Ramos (cell line): Measurements from ENCODE around the gene ACSM5.
"Not testable (repeated sequence)": the region's sequence is repeated elsewhere in the genome, so short reads cannot be mapped to it uniquely, and the experiment has no call there.

Experiments used
- in situ Hi-C: fragments of 300-500 bp; cut with MboI; formaldehyde crosslinking; loops from one replicate; pipeline ENCODE4 v1.14.3; 2022; ENCODE audit warnings: low sequenced_read_pairs; ENCODE audit not compliant: unreplicated experiment

The ACSM5 gene

DNA sequence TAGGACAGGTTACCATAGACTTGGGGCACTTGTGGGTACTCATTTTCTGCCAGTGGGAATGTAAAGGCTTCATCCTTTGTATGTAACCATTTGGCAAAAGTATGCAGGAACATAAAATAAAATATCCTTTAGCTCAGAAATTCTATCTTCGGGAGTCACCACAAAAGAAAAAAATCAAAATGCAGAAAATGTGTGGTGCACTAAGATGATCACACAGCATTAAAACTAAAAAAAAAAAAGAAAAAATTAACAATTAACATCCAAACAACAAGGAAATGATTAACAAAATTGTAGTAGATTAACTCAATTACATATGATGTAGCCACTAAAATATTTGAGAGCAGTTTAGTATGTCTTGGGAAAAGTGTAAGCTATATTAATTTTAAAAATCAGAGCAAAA, 31.4 kb downstream of the ACSM5 start:
- in situ Hi-C loops = not testable (repeated sequence)

DNA sequence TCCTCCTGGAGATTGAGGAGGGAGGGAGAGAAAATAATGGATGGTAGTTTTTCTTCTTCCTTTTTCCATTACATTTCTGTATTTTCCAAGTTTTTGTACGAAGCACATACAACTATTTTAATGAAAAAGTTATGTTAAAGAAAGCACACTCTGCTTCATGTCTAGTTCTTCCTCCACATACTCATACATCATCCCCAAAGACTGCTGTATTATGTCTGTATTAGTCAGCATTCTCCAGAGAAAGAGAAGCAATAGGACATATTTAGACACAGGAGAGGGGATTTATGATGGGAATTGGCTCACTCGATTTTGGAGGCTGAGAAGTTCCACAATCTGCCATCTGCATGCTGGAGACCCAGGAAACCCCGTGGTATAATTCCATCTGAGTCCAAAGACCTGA, 31.9 kb downstream of the ACSM5 start:
- in situ Hi-C loops = no loop called here

DNA sequence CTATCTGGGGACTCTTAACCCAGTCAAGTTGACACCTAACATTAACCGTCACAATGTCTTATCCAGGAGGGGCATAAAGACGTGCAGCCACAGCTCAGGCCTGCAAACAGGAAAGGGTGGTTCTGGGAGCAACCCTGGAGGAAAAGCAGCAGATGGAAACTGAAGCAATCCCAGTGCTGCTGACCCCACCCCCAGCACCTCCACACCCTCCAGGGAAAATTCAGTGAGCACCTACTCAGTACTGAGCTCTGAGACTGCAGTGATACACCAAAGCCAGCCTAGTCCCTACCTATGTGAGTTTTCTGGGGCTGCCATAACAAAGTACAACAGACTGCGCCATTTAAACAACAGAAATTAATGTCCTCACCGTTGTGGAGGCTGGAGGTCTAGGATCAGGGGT, 32.5 kb downstream of the ACSM5 start:
- in situ Hi-C loops = not testable (repeated sequence)

DNA sequence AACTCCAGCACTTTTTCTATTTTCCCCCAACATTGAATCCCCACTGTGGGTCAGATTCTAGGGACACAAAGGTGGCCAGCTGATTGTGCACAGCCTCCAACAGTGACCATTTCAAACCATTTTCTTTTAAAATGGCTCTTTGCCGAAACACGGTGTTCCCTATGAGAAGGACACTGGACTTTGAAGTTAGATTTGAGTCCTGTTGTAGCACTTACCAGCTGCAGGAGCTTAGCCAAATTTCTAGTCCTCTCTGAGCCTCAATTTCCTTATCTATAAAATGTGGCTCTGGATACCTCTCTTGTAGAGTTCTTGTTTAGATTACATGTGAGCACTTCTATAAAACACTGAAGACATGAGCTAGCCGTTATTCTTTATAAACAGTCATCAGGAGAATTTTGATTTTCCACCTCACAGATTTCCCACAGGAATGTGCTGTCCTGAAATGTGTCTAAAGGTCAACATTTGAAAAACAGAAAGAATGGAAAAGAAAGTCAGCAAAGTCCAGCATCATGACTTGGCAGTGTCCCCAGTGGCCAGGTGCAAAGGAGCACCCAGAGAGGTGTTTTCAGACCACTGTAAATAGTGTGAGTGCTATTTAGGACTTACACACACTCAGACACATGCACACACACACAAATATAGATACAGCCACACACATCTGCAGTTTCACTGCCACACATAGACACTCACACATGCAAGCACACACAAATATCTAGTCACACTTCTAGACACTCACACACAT, 37.5 kb downstream of the ACSM5 start:
- in situ Hi-C loops = not testable (repeated sequence)

DNA sequence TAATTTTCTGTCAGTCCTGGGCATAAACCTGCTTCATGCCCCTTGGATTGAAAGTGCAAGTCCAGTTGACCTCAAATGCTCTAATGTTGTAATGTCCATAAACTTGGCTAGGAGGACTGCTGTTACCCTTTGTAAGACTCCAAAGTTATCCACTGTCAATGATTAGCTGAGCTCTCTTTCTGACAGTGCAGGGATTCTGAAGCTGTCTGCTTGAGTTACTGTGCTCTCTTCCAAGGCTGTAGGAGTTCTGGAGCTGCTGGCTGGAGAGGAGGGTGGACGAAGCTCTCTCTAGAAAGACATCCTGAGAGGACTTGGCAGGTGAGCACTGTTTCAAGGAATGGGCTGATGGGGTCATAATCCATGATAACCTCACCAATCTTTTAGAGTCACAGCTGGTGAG, 42.0 kb downstream of the ACSM5 start, which contains the start of gene ACSM2A:
ACSM2A (plus strand) TSS at position 158 of the 400 bp plus-strand sequence. CDS start 8,594 bp downstream, outside the sequence.
- in situ Hi-C loops = not testable (repeated sequence)

DNA sequence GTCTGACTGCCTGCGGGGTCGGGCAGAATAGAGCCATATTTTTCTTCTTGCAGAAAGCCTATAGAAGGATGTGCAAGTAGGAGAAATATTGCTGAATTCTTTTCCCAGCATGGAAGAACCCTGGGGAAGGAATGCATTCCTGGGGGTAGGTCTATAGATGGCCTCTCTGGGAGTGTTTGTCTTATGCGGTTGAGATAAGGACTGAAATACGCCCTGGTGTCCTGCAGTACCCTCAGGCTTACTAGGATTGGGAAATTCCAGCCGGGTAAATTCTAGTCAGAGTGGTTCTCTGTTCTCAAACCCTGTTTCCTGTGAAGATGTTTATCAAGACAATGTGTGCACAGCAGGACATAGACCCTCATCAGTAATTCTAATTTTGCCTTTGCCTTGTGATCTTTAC, 44.3 kb downstream of the ACSM5 start:
- in situ Hi-C loops = not testable (repeated sequence)

DNA sequence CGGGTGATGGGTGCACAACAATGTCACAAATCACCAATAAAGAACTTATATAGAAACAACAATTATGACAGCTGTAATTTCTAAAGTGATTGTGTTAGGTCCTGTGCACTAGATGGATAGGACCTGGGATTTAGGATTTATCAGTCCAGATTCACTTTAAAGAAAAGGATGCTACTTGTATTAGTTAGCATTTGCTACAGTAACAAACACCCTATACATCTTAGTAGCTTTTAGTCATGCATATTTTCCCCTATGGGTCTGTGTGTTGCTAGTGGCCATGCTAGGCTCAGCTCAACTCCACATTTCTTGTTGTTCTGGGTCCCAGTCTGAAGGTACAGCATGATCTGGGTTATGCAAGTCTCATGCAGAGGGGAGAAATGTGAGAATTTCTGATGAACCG, 49.9 kb downstream of the ACSM5 start:
- in situ Hi-C loops = not testable (repeated sequence)

DNA sequence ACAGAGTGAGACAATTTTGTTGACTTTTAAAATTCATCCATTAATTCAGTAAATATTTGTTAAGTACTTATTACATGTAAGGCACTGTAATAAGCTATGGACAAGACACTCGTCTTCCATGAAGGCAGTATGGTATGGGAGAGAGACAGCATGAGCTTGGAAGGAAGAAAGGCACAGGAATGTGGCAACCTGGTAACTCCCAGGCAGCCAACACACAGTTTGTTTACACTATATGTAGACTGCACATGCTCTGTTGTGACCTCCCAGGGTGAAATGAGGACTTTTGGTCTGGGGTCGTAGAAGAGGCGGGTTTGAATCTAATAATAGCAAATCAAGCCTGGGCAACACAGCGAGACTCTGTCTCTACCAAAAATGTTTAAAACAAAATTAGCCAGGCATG, 51.0 kb downstream of the ACSM5 start:
- in situ Hi-C loops = not testable (repeated sequence)

DNA sequence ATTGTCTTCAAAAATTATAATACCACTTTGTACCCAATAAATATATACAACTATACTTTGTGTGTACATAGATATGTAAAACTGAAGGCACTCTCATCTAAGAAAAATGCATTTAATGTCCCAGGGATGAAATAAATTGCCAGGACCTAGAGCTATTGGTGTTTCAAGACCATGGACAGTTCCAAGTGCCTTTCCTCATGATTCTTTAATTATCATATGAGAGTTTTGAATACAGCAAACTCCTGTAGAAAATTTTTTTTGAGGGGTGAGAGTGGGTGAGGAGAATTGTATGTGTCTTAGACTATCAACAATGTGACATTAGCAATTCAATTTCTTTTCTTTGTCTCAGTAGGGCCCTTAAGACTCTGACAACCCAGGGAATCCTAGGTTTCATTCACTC, 59.6 kb downstream of the ACSM5 start:
- in situ Hi-C loops = not testable (repeated sequence)

DNA sequence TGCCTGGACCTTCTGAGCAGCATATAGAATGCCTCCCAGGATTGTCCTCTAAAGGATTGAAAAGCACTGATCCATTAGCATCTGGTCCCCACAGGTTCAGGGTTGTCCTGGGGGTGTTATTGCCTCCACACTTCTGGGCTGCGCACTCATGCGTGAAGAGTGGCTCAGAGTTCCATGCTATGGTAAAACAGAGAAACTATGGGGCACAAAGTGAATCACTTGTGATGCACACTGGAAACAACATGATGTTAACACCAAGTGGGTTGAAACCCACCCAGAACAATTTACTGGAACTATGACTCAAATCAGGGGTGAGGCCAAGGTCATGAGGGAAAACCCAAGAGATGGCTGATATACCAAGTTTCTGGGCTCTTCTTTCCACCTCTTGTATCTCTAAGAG, 60.6 kb downstream of the ACSM5 start:
- in situ Hi-C loops = not testable (repeated sequence)

DNA sequence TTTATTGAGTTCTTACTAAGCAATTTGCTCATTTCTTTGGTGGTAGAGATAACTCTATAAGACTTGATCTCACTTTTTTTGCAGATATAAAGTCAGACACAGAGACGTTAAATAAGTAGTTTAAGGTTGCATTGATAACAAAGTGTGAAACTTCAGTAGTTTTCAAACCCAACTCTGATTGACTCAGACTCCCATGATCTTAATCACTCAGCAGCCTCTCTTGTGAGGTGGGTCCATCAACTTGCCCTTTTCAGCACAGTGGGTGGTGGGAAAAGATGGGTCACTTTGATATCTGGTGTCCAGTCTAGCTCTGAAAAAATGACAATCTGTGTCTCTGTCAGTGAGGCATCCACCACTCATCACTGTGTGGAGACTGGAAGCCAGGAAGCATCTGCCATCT, 61.4 kb downstream of the ACSM5 start:
- in situ Hi-C loops = not testable (repeated sequence)

DNA sequence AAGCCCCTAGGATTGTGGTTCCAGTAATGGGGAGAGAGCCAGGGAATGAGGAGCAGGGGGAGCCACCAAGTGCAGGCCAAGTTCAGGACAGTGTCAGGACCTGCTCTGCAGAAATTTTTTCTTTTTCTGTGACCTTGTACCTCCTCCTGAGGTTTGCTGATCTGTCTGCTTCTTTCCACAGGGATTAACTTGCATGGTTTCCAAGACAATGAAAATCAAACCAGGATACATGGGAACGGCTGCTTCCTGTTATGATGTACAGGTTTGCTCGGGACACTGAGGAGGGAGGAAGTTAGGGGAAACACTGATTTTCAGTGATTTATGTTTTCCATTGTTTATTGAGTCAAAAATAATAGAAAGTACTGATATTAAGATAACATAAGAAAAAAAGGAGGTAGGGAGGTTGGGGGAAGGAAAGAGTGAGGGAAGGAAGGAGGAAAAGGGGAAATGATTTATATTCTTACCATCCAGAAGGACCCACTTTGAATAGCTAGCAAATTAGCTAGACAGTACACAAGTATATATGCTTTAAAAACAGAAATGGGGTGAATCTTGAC, 67.9 kb downstream of the ACSM5 start:
- in situ Hi-C loops = not testable (repeated sequence)

DNA sequence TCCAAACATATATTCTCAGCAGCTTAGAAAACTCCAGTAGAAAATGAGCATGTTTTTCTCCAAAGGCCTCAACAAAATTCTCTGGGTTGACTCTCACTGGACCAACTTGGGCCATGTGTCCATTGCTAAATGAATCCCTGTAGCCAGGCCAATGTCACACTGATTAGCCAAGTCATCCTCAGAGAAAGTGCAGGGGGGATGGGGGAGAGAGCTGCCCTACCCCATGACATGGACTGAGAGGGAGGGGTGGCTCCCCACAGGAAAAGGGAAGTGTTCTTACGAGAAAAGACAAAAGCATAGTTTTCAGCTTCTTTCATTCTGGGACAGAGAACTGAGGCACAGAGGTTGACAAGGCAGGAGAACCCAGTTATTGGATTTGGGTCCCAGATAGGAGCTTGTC, 74.7 kb downstream of the ACSM5 start:
- in situ Hi-C loops = not testable (repeated sequence)

DNA sequence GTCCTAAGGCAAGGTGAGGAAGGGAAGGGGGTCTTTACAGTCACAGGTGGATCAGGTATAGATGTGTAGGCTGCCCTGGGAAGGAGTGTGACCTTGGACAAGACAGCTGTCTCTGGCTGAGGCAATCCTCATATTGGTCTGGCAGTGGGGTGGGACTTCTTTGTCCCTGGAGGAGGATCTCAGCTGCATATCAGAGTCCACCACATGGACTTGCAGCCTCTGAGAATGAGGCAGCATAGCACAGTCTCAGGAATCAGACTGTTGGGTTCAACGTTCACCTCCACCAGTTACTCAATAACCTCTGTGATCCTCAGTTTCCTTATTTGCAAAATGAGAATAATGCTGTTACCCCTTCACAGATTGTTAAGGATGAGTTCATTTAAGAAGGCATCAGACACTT, 75.4 kb downstream of the ACSM5 start:
- in situ Hi-C loops = no loop called here

DNA sequence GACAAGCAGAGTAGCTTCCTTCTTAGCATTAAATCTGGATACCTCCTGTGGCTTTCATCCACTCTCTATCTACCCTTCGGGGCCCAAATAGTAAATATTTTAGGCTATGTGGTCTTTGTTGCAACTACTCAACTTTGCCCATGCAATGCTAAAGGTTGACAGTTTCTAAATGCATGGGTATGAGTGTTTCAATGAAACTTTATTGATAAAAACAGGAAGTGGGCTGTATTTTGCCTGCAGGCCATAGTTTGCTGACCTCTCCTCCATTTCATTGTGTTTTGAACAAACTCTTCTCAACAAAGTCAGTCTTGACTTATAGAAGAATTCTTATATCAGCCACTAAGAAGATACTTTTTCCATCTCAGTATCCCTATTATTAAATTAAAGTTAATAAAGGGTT, 76.1 kb downstream of the ACSM5 start:
- in situ Hi-C loops = no loop called here
